ENCODE measurements around the gene SLC16A11.
"Not testable (repeated sequence)": the region's sequence is repeated elsewhere in the genome, so short reads cannot be mapped to it uniquely, and the experiment has no call there.

GRCh38 chr17:7088442-7088841, 44.5 kb upstream of the SLC16A11 start:
- TF ChIP-seq EZH2phosphoT487 (IDR thresholded peaks at IDR 0.05; ENCODE audit: borderline replicate concordance, low read length); CTCF (IDR thresholded peaks at IDR 0.05; ENCODE audit: low read depth, low read length, poor library complexity, severe bottlenecking): not testable (repeated sequence)
